Heart right ventricle (tissue), 16 donors: ENCODE results near the gene LMTK2. TPM values are rescaled to one million over a fixed set of nuclear protein-coding genes. Genes with fewer than 3 reads are reported as not detected.

ENCODE experiments used
- ATAC-seq, 8 donors: fragments of 200-7000 bp; cut with Tn5 transposase; one replicate each; pipeline ENCODE4 v1.9.1; 2020; ENCODE audit warnings: mild to moderate bottlenecking in 8 of 8, moderate library complexity in 8 of 8, moderate number of reproducible peaks in 1 of 8
- DNase-seq, 2 donors: peaks; one replicate each; pipeline ENCODE4 v3.0.0-alpha.2; 2020
- H3K27ac ChIP-seq, 10 donors: fragments of 200-600 bp; sonication (generic) in 2 of 10; one replicate each; pipeline versions ENCODE4 v1.5.0 to v1.8.0; 2020 to 2022; ENCODE audit warnings: mild to moderate bottlenecking in 3 of 10
- H3K27me3 ChIP-seq, 7 donors: fragments of 200-600 bp; one replicate each; pipeline ENCODE4 v1.8.0; 2021 to 2022; ENCODE audit warnings: mild to moderate bottlenecking in 2 of 7
- H3K36me3 ChIP-seq, 9 donors: fragments of 200-600 bp; sonication (generic) in 1 of 9; one replicate each; pipeline versions ENCODE4 v1.5.0 to v1.8.0; 2020 to 2022; ENCODE audit warnings: mild to moderate bottlenecking in 2 of 9
- H3K4me1 ChIP-seq, 9 donors: fragments of 200-600 bp; sonication (generic) in 1 of 9; one replicate each; pipeline versions ENCODE4 v1.5.0 to v1.8.0; 2020 to 2022; ENCODE audit warnings: mild to moderate bottlenecking in 4 of 9
- H3K4me3 ChIP-seq, 10 donors: fragments of 200-600 bp; sonication (generic) in 2 of 10; one replicate each; pipeline versions ENCODE4 v1.5.0 to v1.8.0; 2020 to 2022; ENCODE audit warnings: mild to moderate bottlenecking in 7 of 10, moderate library complexity in 2 of 10
- H3K9me3 ChIP-seq, 11 donors: fragments of 200-600 bp in 10 of 11; sonication (generic) in 2 of 11; one replicate each; pipeline versions ENCODE4 v1.5.0 to v1.8.0; 2013 to 2022; ENCODE audit warnings: mild to moderate bottlenecking in 2 of 11, control low read depth in 1 of 11, moderate library complexity in 1 of 11
- WGBS, 2 donors: extraction: QIAGEN DNeasy Blood & Tissue Kit; methylation state at CpG; one replicate each; pipeline ENCODE4 v1.1.7; 2013; ENCODE audit warnings: inconsistent platforms in 1 of 2; 5-methylcytosine and 5-hydroxymethylcytosine counted together
- intact Hi-C, 10 donors: fragments of 100-400 bp; cut with DNase I; formaldehyde crosslinking; loops; one replicate each; pipeline versions ENCODE4 v1.11.1 to v1.14.2; 2022
- polyA plus RNA-seq, 2 donors: library from polyadenylated mRNA; stranded (reverse); fragments of 200-250 nt; gene quantifications; one replicate each; pipeline ENCODE4 v1.2.3, GENCODE V29; 2013
- total RNA-seq, 10 donors: library from RNA; stranded (reverse); fragmentation: NEBNext Ultra II Directional in 3 of 10; extraction: Animal tissue kit (Norgen Biotek cat#: 25700) in 3 of 10; gene quantifications; one replicate each; pipeline versions ENCODE4 v1.2.1 to v1.2.4, GENCODE V29; 2021 to 2023
- TF ChIP-seq, protein P1 (sequence below), 9 donors: fragments of 200-600 bp; sonication (generic) in 2 of 9; IDR thresholded peaks; one replicate each; pipeline versions ENCODE4 v1.5.0 to v1.8.0; 2021 to 2022; ENCODE audit warnings: antibody characterized with exemption in 9 of 9, mild to moderate bottlenecking in 5 of 9, moderate library complexity in 1 of 9
- donor health status: Arrhythmogenic right ventricular cardiomyopathy.
- donor health status: ischemic (EF 13 %, LVEDD 7.1; RV severe dilation, severe dysfunction).
- donor health status: healthy with polysubstance abuse.
- donor health status: DM: no; HTN: yes; CAD: no.
- donor health status: DM: no; HTN: no; CAD: no.
- donor health status: ischemic (EF 25% LVEDD 6.9; RV normal size, moderate dysfunction).
- donor health status: ischemic (EF 25% LVEDD 5.7; RV mildly dilated, moderate dysfunction).
- donor health status: healthy.
- donor health status: DM: yes; HTN: yes; CAD: no.
- donor health status: Ischemic cardiomyopathy.
- donor health status: ischemic (EF 35%, LVEDD 5.7; RV mildly dilated, moderate dysfunction).
- donor health status: nonischemic (EF 11% LVEDD 7.7; RV severe dilation, severe dysfunction).
- donor health status: DM: yes; HTN: yes; CAD: no.
- donor health status: PGD.
- donor health status: ischemic (EF 29% LVEDD 5.4; RV normal size, mild dysfunction).
- donor health status: nonischemic (EF 23%, LVEDD 6.1; RV moderate dilation, normal function).

The LMTK2 gene
- total and polyA plus RNA-seq, 12 donors: 2.9 to 50.2 (median 27.0) TPM

DNA sequence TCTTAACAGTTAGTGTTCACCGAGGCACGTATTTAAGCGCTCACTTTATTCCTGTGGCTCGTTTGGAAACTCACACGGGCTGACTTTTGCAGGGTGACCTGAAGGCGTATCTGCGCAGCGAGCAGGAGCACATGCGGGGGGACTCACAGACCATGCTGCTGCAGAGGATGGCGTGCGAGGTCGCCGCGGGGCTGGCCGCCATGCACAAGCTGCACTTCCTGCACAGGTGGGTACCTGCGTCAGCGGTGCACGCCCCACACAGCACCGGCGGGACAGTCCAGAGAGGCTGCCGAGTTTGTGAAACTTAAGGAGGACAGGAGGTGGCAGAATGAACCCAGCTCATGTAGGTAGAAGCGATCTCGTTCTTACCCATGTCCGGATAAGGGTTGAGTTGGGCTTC is 64.8 kb downstream of the LMTK2 start:
- TF ChIP-seq, protein P1, sequence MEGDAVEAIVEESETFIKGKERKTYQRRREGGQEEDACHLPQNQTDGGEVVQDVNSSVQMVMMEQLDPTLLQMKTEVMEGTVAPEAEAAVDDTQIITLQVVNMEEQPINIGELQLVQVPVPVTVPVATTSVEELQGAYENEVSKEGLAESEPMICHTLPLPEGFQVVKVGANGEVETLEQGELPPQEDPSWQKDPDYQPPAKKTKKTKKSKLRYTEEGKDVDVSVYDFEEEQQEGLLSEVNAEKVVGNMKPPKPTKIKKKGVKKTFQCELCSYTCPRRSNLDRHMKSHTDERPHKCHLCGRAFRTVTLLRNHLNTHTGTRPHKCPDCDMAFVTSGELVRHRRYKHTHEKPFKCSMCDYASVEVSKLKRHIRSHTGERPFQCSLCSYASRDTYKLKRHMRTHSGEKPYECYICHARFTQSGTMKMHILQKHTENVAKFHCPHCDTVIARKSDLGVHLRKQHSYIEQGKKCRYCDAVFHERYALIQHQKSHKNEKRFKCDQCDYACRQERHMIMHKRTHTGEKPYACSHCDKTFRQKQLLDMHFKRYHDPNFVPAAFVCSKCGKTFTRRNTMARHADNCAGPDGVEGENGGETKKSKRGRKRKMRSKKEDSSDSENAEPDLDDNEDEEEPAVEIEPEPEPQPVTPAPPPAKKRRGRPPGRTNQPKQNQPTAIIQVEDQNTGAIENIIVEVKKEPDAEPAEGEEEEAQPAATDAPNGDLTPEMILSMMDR (IDR thresholded peaks at IDR 0.05): no peak
- WGBS, 2 donors: 96 to 97% methylated on average over 24 of the region's 24 CpGs
- no peak for DNase-seq
- Histone ChIP-seq H3K36me3 (peaks cover 0 to 64% (median 15%) of the 10 kb centered on the region in 9 donors), H3K27ac (no peak overlapping the region), H3K4me3 (no peak overlapping the region), H3K4me1 (peaks cover 0 to 25% (median 3%) of the 10 kb centered on the region in 9 donors), H3K27me3 (no peaks in the 10 kb centered on the region), H3K9me3 (no peaks in the 10 kb centered on the region)
- intact Hi-C loops: no loop called here
- ATAC-seq: no peak

DNA sequence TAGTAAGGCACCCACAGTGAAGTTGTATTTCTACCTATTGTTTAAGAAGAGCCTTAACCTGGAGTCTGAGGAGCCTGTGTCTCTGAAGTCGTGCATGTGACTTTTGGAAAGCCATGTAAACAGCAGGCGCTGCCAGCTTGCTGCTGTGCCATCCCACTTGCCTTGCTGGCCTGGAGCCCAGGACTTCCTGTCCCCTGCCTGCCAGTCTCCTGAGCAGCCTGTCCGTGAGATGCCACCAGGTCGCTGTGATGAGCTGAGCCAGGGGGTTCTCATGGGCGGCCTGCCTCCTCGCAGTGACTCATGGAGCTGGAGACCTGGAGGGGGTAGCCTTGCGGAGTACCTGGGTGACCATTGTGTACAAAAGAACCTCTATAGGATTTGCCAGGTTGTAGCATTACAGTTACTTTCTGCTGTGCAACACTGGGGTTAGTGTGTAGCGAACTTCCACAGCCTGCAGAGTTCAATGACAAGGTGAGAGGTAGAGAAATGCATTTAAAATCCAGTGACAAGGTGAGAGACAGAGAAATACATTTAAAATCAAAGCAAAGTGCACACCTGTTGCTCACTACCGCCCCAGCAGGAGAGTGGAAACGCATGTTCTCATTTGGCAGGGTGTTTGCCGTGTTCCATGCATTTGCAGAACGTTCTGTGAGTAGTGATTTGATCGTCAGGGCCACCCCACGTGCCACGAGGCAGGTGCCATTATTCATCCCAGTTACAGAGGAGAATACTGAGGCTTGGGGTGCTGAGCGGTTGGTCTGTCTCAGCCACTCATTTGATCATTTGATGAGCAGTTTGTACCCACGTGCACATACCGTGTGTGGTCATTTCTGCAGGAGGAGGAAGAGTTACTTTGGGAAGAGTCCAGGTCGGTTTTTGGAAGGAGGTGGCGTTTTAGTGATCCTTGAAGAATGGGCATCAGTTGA is 67.9 kb downstream of the LMTK2 start:
- TF ChIP-seq, protein P1 (IDR thresholded peaks at IDR 0.05): no peak
- Histone ChIP-seq H3K9me3 (no peaks in the 10 kb centered on the region), H3K4me1 (peaks cover 0 to 44% (median 16%) of the 10 kb centered on the region in 9 donors), H3K36me3 (peaks cover 0 to 83% (median 15%) of the 10 kb centered on the region in 9 donors), H3K27me3 (no peaks in the 10 kb centered on the region), H3K4me3 (no peak overlapping the region), H3K27ac (peak overlapping the region in 4 of 10 donors; percentile 11 to 37 (median 18))
- peak; percentile 49 to 90 (median 72) for ATAC-seq
- DNase-seq: peak; percentile 57 to 75
- intact Hi-C loops: no loop called here
- WGBS, 2 donors: 80 to 87% methylated on average over 20 of the region's 20 CpGs

DNA sequence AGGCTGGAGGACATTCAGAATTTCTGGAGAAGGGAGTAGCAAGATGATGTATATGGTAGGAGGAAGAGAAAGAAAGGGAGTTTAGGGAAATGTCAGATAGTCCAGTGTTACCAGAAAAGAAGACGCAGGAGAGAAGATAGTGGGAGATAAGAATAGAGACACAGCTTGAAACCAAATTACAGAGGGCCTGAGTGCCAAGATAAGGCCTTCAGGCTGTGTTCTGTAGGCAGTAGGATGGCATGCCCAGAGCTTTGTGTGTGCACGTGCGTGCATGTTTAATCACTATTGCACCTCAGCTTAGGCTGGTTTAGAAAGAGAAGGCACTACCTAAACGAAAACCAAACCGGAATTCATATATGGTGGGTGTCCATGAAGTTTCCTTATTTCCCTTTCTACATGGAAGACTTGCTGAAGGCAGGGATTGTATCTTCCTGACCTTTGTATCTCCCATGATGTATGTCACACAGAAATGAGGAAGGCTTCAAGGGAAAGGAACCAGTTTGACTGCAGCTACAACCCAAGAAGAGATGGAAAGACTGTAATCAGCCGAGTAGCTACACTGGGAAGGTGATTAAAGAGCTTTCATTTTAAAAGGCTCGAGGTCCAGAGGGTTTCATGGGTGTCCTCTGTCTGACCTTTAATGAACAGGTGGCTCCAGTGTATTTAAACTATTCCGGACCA is 68.7 kb downstream of the LMTK2 start:
- Histone ChIP-seq H3K36me3 (peaks cover 0 to 79% (median 15%) of the 10 kb centered on the region in 9 donors), H3K27me3 (no peaks in the 10 kb centered on the region), H3K4me3 (no peak overlapping the region), H3K4me1 (peaks cover 0 to 36% (median 16%) of the 10 kb centered on the region in 9 donors), H3K9me3 (no peaks in the 10 kb centered on the region), H3K27ac (no peak overlapping the region)
- 76 to 82% methylated on average over 8 of the region's 8 CpGs for WGBS, 2 donors
- TF ChIP-seq, protein P1 (IDR thresholded peaks at IDR 0.05): no peak
- no peak for DNase-seq
- intact Hi-C loops: no loop called here
- no peak for ATAC-seq

DNA sequence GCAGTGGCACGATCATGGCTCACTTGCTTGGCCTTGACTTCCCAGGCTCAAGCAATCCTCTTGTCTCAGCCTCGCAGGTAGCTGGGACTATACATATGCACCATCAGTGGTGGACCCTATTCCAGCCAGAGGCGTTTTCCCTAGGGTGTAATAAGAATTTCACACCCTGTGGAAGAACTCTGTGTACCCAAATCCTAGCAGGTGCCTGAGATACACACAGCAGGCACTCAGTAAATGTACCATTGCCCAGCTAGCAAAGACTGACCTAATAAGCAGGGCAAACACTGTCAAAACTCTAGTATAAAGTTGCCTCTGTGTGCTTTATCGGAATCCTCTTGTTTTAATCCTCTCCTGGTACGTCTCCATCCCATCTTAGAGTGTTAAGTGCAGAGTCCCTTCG is 70.9 kb downstream of the LMTK2 start:
- 83 to 89% methylated on average over 6 of the region's 6 CpGs for WGBS, 2 donors
- Histone ChIP-seq H3K4me1 (peaks cover 0 to 33% (median 16%) of the 10 kb centered on the region in 9 donors), H3K27ac (peak overlapping the region in 2 of 10 donors; percentile 26 to 53), H3K4me3 (no peak overlapping the region), H3K9me3 (no peaks in the 10 kb centered on the region), H3K36me3 (peaks cover 0 to 66% (median 5%) of the 10 kb centered on the region in 9 donors), H3K27me3 (no peaks in the 10 kb centered on the region)
- intact Hi-C loops: no loop called here
- DNase-seq: no peak
- peak in 1 of 8 donors; percentile 58 for ATAC-seq
- TF ChIP-seq, protein P1 (IDR thresholded peaks at IDR 0.05): no peak
